ENCODE measurements around the gene DCAF17.
A peak's percentile ranks its signal among the peaks of the same experiment; 100 is the strongest.

The DCAF17 gene

GRCh38 chr2:171402906-171403580 lies 31.0 kb upstream of the DCAF17 start:
- Histone ChIP-seq H3K4ac (ENCODE audit: low read depth, low read length) (no peak overlapping the region), H3K79me1 (ENCODE audit: low read length) (no peaks in the 10 kb centered on the region), H2BK12ac (ENCODE audit: low read length) (no peak overlapping the region), H3K9ac (ENCODE audit: low read length) (no peak overlapping the region), H3K36me3 (ENCODE audit: control insufficient read depth in 1 of 2, insufficient read depth in 2 of 2, low read length in 2 of 2) (no peaks in the 10 kb centered on the region), H4K12ac (ENCODE audit: low read depth, low read length) (no peak overlapping the region), H2AK5ac (ENCODE audit: low read length) (no peak overlapping the region), H2AFZ (ENCODE audit: insufficient read depth, low read length, poor library complexity) (no peak overlapping the region), H3K18ac (ENCODE audit: low read length) (no peak overlapping the region), H3K79me2 (ENCODE audit: control insufficient read depth, insufficient read depth, low read length, poor library complexity) (no peaks in the 10 kb centered on the region), H3K14ac (ENCODE audit: low read length) (no peak overlapping the region), H4K91ac (ENCODE audit: low read depth, low read length) (no peak overlapping the region), H3K9me3 (ENCODE audit: insufficient read depth, low read depth, low read length) (no peaks in the 10 kb centered on the region), H3K27me3 (ENCODE audit: insufficient read depth, low read length) (no peaks in the 10 kb centered on the region), H3K4me3 (ENCODE audit: low read depth, low read length) (no peak overlapping the region), H3K4me1 (ENCODE audit: control insufficient read depth in 1 of 2, insufficient read depth in 2 of 2, low read length in 2 of 2) (peaks cover 0 to 2% of the 10 kb centered on the region in 2 experiments), H2BK5ac (ENCODE audit: low read depth, low read length, poor library complexity) (no peak overlapping the region), H3K27ac (ENCODE audit: low read depth, low read length) (no peak overlapping the region), H3K23ac (ENCODE audit: low read length) (no peak overlapping the region), H3K4me2 (ENCODE audit: low read length) (no peak overlapping the region), H4K8ac (ENCODE audit: low read depth, low read length) (no peak overlapping the region), H2BK120ac (ENCODE audit: insufficient read depth, low read length, poor library complexity) (no peak overlapping the region)
- no CpG with 5 or more reads among the region's 4 CpGs for WGBS (ENCODE audit: extremely low coverage, insufficient coverage, insufficient read length)
- no peak for DNase-seq

DNA sequence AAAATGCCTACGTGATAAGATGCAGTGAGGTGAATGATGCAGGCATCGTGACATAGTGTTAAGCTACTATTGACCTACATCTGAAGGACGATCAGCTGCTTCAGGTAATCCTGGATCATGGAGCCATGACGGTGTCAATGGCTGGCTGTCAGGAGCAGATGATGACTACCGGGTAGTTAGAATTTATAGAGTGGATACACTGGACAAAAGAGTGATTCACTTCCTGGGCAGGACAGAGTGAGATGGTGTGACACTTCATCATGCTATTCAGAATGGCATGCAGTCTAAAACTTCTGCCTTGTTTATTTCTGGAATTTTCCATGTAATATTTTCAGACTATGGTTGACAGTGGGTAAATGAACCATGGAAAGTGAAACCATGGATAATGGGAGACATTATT lies 29.8 kb upstream of the DCAF17 start:
- Histone ChIP-seq H3K4ac (ENCODE audit: low read depth, low read length) (no peak overlapping the region), H3K9ac (ENCODE audit: low read length) (no peak overlapping the region), H3K18ac (ENCODE audit: low read length) (no peak overlapping the region), H2BK5ac (ENCODE audit: low read depth, low read length, poor library complexity) (no peak overlapping the region), H4K12ac (ENCODE audit: low read depth, low read length) (no peak overlapping the region), H4K91ac (ENCODE audit: low read depth, low read length) (no peak overlapping the region), H3K4me1 (ENCODE audit: control insufficient read depth in 1 of 2, insufficient read depth in 2 of 2, low read length in 2 of 2) (peaks cover under 1 to 2% of the 10 kb centered on the region in 2 experiments), H3K36me3 (ENCODE audit: control insufficient read depth in 1 of 2, insufficient read depth in 2 of 2, low read length in 2 of 2) (peaks cover 0 to 3% of the 10 kb centered on the region in 2 experiments), H3K27ac (ENCODE audit: low read depth, low read length) (no peak overlapping the region), H3K4me2 (ENCODE audit: low read length) (no peak overlapping the region), H3K27me3 (ENCODE audit: insufficient read depth, low read length) (no peaks in the 10 kb centered on the region), H2BK12ac (ENCODE audit: low read length) (no peak overlapping the region), H3K14ac (ENCODE audit: low read length) (no peak overlapping the region), H3K4me3 (ENCODE audit: low read depth, low read length) (no peak overlapping the region), H2AK5ac (ENCODE audit: low read length) (no peak overlapping the region), H3K79me1 (ENCODE audit: low read length) (no peaks in the 10 kb centered on the region), H2AFZ (ENCODE audit: insufficient read depth, low read length, poor library complexity) (no peak overlapping the region), H2BK120ac (ENCODE audit: insufficient read depth, low read length, poor library complexity) (no peak overlapping the region), H4K8ac (ENCODE audit: low read depth, low read length) (no peak overlapping the region), H3K79me2 (ENCODE audit: control insufficient read depth, insufficient read depth, low read length, poor library complexity) (no peaks in the 10 kb centered on the region), H3K23ac (ENCODE audit: low read length) (no peak overlapping the region), H3K9me3 (ENCODE audit: insufficient read depth, low read depth, low read length) (no peaks in the 10 kb centered on the region)
- peak; percentile 23 to 70 for DNase-seq
- no CpG with 5 or more reads among the region's 5 CpGs for WGBS (ENCODE audit: extremely low coverage, insufficient coverage, insufficient read length)

- Histone ChIP-seq H4K8ac (ENCODE audit: low read depth, low read length) (no peak overlapping the region), H4K12ac (ENCODE audit: low read depth, low read length) (no peak overlapping the region), H3K4me1 (ENCODE audit: control insufficient read depth in 1 of 2, insufficient read depth in 2 of 2, low read length in 2 of 2) (peaks cover 4 to 7% of the 10 kb centered on the region in 2 experiments), H3K27me3 (ENCODE audit: insufficient read depth, low read length) (no peaks in the 10 kb centered on the region), H3K27ac (ENCODE audit: low read depth, low read length) (no peak overlapping the region), H3K9me3 (ENCODE audit: insufficient read depth, low read depth, low read length) (no peaks in the 10 kb centered on the region), H2BK5ac (ENCODE audit: low read depth, low read length, poor library complexity) (no peak overlapping the region), H3K4me2 (ENCODE audit: low read length) (no peak overlapping the region), H2AK5ac (ENCODE audit: low read length) (no peak overlapping the region), H2AFZ (ENCODE audit: insufficient read depth, low read length, poor library complexity) (no peak overlapping the region), H3K36me3 (ENCODE audit: control insufficient read depth in 1 of 2, insufficient read depth in 2 of 2, low read length in 2 of 2) (peaks cover 0 to 3% of the 10 kb centered on the region in 2 experiments), H3K14ac (ENCODE audit: low read length) (no peak overlapping the region), H2BK120ac (ENCODE audit: insufficient read depth, low read length, poor library complexity) (no peak overlapping the region), H3K79me1 (ENCODE audit: low read length) (no peaks in the 10 kb centered on the region), H3K79me2 (ENCODE audit: control insufficient read depth, insufficient read depth, low read length, poor library complexity) (no peaks in the 10 kb centered on the region), H3K9ac (ENCODE audit: low read length) (no peak overlapping the region), H3K4ac (ENCODE audit: low read depth, low read length) (no peak overlapping the region), H2BK12ac (ENCODE audit: low read length) (no peak overlapping the region), H4K91ac (ENCODE audit: low read depth, low read length) (no peak overlapping the region), H3K18ac (ENCODE audit: low read length) (no peak overlapping the region), H3K4me3 (ENCODE audit: low read depth, low read length) (no peak overlapping the region), H3K23ac (ENCODE audit: low read length) (no peak overlapping the region)
- no CpG with 5 or more reads among the region's 2 CpGs for WGBS (ENCODE audit: extremely low coverage, insufficient coverage, insufficient read length)
- no peak for DNase-seq
Measured at GRCh38 chr2:171404719-171405118, 29.3 kb upstream of the DCAF17 start.

DNA sequence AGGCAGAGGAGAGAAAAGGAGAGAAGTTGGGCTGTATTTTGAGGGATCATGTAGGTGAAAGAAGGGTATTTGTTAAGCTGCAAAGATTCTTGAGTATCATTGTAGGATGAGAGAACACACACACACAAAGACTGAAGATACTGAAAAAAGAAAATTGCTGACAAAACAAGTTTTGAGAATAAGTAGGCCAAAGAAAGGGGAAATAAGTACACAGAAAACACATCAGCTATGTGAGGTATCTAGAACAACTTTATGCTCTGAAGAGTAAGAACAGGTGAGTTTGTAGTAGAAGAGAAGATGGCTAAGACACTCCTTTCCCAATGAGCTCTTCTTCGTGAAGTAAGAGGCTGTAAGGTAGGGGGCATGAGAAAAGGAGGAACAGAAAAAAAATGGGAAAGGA lies 28.5 kb upstream of the DCAF17 start:
- Histone ChIP-seq H3K27me3 (ENCODE audit: insufficient read depth, low read length) (no peaks in the 10 kb centered on the region), H4K91ac (ENCODE audit: low read depth, low read length) (no peak overlapping the region), H3K4ac (ENCODE audit: low read depth, low read length) (no peak overlapping the region), H3K9me3 (ENCODE audit: insufficient read depth, low read depth, low read length) (no peaks in the 10 kb centered on the region), H2AFZ (ENCODE audit: insufficient read depth, low read length, poor library complexity) (no peak overlapping the region), H3K14ac (ENCODE audit: low read length) (no peak overlapping the region), H3K9ac (ENCODE audit: low read length) (no peak overlapping the region), H2BK5ac (ENCODE audit: low read depth, low read length, poor library complexity) (no peak overlapping the region), H4K12ac (ENCODE audit: low read depth, low read length) (no peak overlapping the region), H2AK5ac (ENCODE audit: low read length) (no peak overlapping the region), H2BK120ac (ENCODE audit: insufficient read depth, low read length, poor library complexity) (no peak overlapping the region), H3K79me2 (ENCODE audit: control insufficient read depth, insufficient read depth, low read length, poor library complexity) (no peaks in the 10 kb centered on the region), H3K27ac (ENCODE audit: low read depth, low read length) (no peak overlapping the region), H3K18ac (ENCODE audit: low read length) (no peak overlapping the region), H4K8ac (ENCODE audit: low read depth, low read length) (no peak overlapping the region), H3K23ac (ENCODE audit: low read length) (no peak overlapping the region), H3K4me3 (ENCODE audit: low read depth, low read length) (no peak overlapping the region), H3K4me2 (ENCODE audit: low read length) (no peak overlapping the region), H3K79me1 (ENCODE audit: low read length) (no peaks in the 10 kb centered on the region), H2BK12ac (ENCODE audit: low read length) (no peak overlapping the region), H3K36me3 (ENCODE audit: control insufficient read depth in 1 of 2, insufficient read depth in 2 of 2, low read length in 2 of 2) (peaks cover 0 to 3% of the 10 kb centered on the region in 2 experiments), H3K4me1 (ENCODE audit: control insufficient read depth in 1 of 2, insufficient read depth in 2 of 2, low read length in 2 of 2) (peaks cover 4 to 7% of the 10 kb centered on the region in 2 experiments)
- DNase-seq: no peak
- no CpG with 5 or more reads among the region's 1 CpG for WGBS (ENCODE audit: extremely low coverage, insufficient coverage, insufficient read length)

Measured in trophoblast cell (in vitro differentiated cells and primary cell).